ENCODE results near the gene ZBTB47. TPM values are rescaled to one million over a fixed set of nuclear protein-coding genes. Genes with fewer than 3 reads are reported as not detected.

Gene ZBTB47
- total RNA-seq, 2 experiments from 2014 or later = 0.43 to 0.45 TPM

DNA sequence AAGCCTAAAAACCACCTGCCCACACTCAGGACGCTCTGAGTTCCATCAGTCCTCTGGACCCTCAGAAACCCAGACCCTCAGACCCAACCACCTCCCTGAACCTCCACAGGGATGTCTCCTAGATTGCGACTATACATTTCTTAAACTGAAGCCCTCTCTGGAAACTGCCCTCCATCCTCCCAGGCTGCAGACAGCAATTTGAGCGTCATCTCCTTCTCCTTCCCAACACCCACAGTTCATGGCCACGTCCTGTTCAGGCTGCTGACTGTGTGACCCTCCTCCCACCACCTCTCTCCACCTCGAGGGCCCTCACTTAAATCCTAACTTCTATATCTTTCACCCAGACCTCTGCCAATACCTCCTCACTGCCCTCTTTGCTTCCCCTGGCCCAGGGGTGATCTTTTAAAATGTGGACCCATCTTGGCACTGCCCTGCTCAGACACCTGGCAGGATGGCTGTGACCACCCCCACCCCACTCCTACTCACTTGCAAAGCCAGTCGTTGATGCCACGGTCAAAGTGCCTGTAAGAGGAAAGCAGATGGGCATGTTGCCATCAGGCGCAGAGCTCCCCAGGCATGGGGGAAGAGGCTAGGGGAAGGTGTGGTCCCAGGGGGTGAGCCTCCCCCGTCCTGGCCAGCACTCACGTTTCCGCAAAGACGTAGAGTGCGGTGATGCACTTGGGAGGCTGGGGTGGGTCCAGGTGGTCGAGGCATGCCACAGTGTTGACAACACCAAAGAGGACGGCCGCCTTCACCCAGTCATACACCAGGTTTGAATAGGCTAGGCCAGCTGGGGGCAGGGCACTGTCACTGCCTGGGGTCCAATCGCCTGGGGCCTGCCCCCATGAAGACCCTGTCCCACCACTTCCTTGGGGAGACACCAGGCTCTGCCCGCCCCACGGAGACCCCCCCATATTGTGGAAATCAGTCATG, 43.1 kb downstream of the ZBTB47 start:
- intact Hi-C loops (cut with micrococcal nuclease) = no loop called here
- H3K36me3 Mint-ChIP-seq (ENCODE audit: low read depth) = no peaks in the 10 kb centered on the region
- DNase-seq (no peak), ATAC-seq (no peak)
- H3K4me1 Mint-ChIP-seq (ENCODE audit: low read depth) = peaks cover 2% of the 10 kb centered on the region
- H3K4me3 Mint-ChIP-seq = no peak overlapping the region
- no peaks in the 10 kb centered on the region for H3K9me3 Mint-ChIP-seq
- POLR2A ChIA-PET = no interaction called here
- TF ChIP-seq, protein P1, sequence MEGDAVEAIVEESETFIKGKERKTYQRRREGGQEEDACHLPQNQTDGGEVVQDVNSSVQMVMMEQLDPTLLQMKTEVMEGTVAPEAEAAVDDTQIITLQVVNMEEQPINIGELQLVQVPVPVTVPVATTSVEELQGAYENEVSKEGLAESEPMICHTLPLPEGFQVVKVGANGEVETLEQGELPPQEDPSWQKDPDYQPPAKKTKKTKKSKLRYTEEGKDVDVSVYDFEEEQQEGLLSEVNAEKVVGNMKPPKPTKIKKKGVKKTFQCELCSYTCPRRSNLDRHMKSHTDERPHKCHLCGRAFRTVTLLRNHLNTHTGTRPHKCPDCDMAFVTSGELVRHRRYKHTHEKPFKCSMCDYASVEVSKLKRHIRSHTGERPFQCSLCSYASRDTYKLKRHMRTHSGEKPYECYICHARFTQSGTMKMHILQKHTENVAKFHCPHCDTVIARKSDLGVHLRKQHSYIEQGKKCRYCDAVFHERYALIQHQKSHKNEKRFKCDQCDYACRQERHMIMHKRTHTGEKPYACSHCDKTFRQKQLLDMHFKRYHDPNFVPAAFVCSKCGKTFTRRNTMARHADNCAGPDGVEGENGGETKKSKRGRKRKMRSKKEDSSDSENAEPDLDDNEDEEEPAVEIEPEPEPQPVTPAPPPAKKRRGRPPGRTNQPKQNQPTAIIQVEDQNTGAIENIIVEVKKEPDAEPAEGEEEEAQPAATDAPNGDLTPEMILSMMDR (IDR thresholded peaks at IDR 0.05) = no peak
- H3K27me3 Mint-ChIP-seq = peaks cover 2% of the 10 kb centered on the region
- CTCF ChIA-PET = no interaction called here
- no peak overlapping the region for H3K27ac Mint-ChIP-seq

DNA sequence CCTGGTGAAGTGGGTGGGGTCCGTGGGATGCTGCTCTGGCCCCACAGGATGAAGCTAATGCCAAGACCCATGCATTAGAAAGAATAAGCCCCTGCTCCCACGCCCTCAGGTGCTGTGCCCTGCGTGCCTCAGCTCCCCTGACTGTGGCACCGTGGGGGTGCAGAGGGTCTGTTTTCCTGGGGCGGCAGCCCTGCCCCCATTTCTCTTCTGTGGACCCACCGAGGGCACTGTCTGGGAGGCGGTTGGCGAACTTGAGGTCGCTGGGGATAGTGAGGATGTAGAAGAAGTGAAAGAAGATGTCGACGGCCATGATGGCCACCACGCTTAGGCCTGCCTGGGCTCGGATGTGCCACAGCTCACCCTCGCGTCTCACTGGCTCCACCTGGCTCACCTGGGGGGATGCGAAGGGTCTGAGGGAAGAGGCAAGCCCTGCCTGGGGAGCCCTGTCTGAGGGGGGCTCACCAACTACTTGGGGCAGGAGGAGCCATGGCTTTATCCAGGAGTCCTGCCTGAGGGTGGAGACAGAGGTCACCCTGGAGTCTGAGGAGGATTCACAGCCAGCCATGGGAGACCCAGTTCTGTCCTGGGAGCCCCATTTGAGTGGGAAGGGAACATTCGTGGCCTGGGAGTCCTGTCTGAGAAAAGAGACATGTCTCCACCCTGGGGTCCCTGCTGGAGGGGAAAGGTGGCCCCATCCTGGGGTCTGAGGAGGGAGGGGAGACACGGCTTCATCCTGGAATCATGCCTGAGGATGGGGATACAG, 44.0 kb downstream of the ZBTB47 start:
- H3K27me3 Mint-ChIP-seq = peaks cover 2% of the 10 kb centered on the region
- TF ChIP-seq, protein P1 (IDR thresholded peaks at IDR 0.05) = no peak
- peaks cover 2% of the 10 kb centered on the region for H3K4me1 Mint-ChIP-seq (ENCODE audit: low read depth)
- no peak for ATAC-seq
- intact Hi-C loops (cut with micrococcal nuclease) = no loop called here
- no peak overlapping the region for H3K27ac Mint-ChIP-seq
- ChIA-PET CTCF (no interaction called here), POLR2A (no interaction called here)
- no peaks in the 10 kb centered on the region for H3K9me3 Mint-ChIP-seq
- H3K4me3 Mint-ChIP-seq = no peak overlapping the region
- DNase-seq = no peak
- no peaks in the 10 kb centered on the region for H3K36me3 Mint-ChIP-seq (ENCODE audit: low read depth)

DNA sequence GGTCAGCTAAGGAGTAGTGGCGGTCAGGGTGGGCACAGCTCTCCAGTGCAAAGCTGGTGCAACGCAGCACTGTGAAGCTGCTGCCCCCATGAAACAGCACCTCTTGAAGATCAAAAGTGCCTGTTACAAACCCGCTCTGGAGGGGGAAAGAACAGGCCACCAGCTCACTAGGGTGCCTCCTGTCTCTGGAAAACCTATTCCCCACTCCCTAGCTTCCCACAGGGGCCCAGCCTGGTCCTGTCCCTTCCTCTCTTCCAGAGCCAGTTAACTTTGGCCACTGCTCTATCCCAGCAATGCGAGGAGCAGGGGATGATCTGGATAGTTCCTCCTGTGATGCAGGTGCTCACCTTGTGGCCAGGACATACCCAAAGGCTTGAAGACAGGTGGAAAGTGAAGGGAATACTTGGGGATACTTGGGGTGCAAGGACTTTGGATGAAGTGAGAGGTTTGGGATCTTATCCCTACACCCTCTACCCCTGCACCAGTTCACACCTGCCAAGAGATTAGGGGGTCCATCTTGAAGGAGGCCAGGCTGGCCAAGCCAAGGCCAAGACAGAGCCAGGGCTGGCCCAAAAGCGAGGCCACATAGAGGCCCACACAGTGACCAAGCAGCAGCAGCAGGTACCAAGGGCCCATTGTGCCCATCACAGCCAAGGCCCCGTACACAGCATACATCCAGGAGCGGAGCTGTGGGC, 44.9 kb downstream of the ZBTB47 start:
- Mint-ChIP-seq H3K36me3 (ENCODE audit: low read depth) (no peaks in the 10 kb centered on the region), H3K27ac (no peak overlapping the region), H3K4me3 (no peak overlapping the region), H3K4me1 (ENCODE audit: low read depth) (peaks cover 2% of the 10 kb centered on the region), H3K27me3 (peaks cover 2% of the 10 kb centered on the region), H3K9me3 (no peaks in the 10 kb centered on the region)
- ChIA-PET CTCF (no interaction called here), POLR2A (interaction anchor here (1.4 kb wide), 1 partner anchor 11 kb away, joined by 3 read pairs; no protein-coding TSS in a partner anchor)
- TF ChIP-seq, protein P1 (IDR thresholded peaks at IDR 0.05) = no peak
- ATAC-seq (no peak), DNase-seq (no peak)
- intact Hi-C loops (cut with micrococcal nuclease) = no loop called here

DNA sequence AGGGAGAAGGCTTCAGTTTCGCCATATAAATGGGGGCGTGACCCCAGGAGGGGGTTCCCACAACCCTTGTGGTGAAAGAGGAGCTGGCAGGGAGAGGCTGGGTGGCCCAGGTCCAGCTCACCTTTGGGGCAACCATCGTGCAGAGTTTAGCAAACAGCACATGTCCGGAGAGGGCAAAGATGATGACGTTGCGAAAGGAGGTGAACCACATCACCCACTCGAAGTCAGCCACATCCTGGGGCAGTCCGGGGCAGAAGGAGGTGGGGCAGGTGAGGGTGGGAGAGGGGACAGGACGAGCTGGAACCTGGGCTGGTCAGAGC, 45.4 kb downstream of the ZBTB47 start:
- no peaks in the 10 kb centered on the region for H3K9me3 Mint-ChIP-seq
- peak; percentile 54 for DNase-seq
- ChIA-PET CTCF (no interaction called here), POLR2A (interaction anchor here (1.4 kb wide), 1 partner anchor 11 kb away, joined by 3 read pairs; no protein-coding TSS in a partner anchor)
- no peak overlapping the region for H3K27ac Mint-ChIP-seq
- TF ChIP-seq, protein P1 (IDR thresholded peaks at IDR 0.05) = no peak
- ATAC-seq = peak; percentile 56
- H3K27me3 Mint-ChIP-seq = peaks cover 2% of the 10 kb centered on the region
- intact Hi-C loops (cut with micrococcal nuclease) = no loop called here
- H3K4me3 Mint-ChIP-seq = no peak overlapping the region
- no peaks in the 10 kb centered on the region for H3K36me3 Mint-ChIP-seq (ENCODE audit: low read depth)
- H3K4me1 Mint-ChIP-seq (ENCODE audit: low read depth) = peaks cover 2% of the 10 kb centered on the region
